ENCODE measurements around the gene ZDHHC22. TPM values are rescaled to one million over a fixed set of nuclear protein-coding genes. Genes with fewer than 3 reads are reported as not detected.

Gene ZDHHC22
- not detected in 2 replicates for total RNA-seq

GRCh38 chr14:77141214-77142004, at the start of gene ZDHHC22:
Gene ZDHHC22 (minus strand): TSS chr14:77141791. CDS start chr14:77139738, 2,053 bp downstream.
- Mint-ChIP-seq H3K4me1 (ENCODE audit: low read depth) (peaks cover 10% of the 10 kb centered on the region), H3K27ac (peak within 1 kb of the TSS; percentile 49), H3K9me3 (no peaks in the 10 kb centered on the region), H3K4me3 (no peak within 1 kb of the TSS), H3K27me3 (ENCODE audit: insufficient read depth) (peaks cover 78% of the 10 kb centered on the region), H3K36me3 (ENCODE audit: low read depth) (no peaks in the 10 kb centered on the region)
- no peak for DNase-seq (ENCODE audit: low spot score)
- intact Hi-C loops (cut with micrococcal nuclease): no loop called here

- peaks cover 11% of the 10 kb centered on the region for H3K27me3 Mint-ChIP-seq (ENCODE audit: insufficient read depth)
- no peak overlapping the region for H3K4me3 Mint-ChIP-seq
- intact Hi-C loops (cut with micrococcal nuclease): no loop called here
- DNase-seq (ENCODE audit: low spot score): no peak
- no peaks in the 10 kb centered on the region for H3K4me1 Mint-ChIP-seq (ENCODE audit: low read depth)
- H3K36me3 Mint-ChIP-seq (ENCODE audit: low read depth): no peaks in the 10 kb centered on the region
- no peaks in the 10 kb centered on the region for H3K9me3 Mint-ChIP-seq
- H3K27ac Mint-ChIP-seq: no peak overlapping the region
These were observed 49.4 kb upstream of the ZDHHC22 start for GRCh38 chr14:77190977-77191376.

GRCh38 chr14:77189479-77189878, 47.9 kb upstream of the ZDHHC22 start:
- Mint-ChIP-seq H3K4me3 (no peak overlapping the region), H3K27me3 (ENCODE audit: insufficient read depth) (peaks cover 11% of the 10 kb centered on the region), H3K9me3 (no peaks in the 10 kb centered on the region), H3K36me3 (ENCODE audit: low read depth) (no peaks in the 10 kb centered on the region), H3K4me1 (ENCODE audit: low read depth) (peaks cover 10% of the 10 kb centered on the region), H3K27ac (no peak overlapping the region)
- intact Hi-C loops (cut with micrococcal nuclease): no loop called here
- DNase-seq (ENCODE audit: low spot score): no peak

GRCh38 chr14:77187649-77188012, 46.0 kb upstream of the ZDHHC22 start:
- peaks cover 12% of the 10 kb centered on the region for H3K27me3 Mint-ChIP-seq (ENCODE audit: insufficient read depth)
- no peak overlapping the region for H3K27ac Mint-ChIP-seq
- DNase-seq (ENCODE audit: low spot score): no peak
- intact Hi-C loops (cut with micrococcal nuclease): no loop called here
- H3K4me3 Mint-ChIP-seq: no peak overlapping the region
- H3K4me1 Mint-ChIP-seq (ENCODE audit: low read depth): peaks cover 16% of the 10 kb centered on the region
- H3K36me3 Mint-ChIP-seq (ENCODE audit: low read depth): no peaks in the 10 kb centered on the region
- no peaks in the 10 kb centered on the region for H3K9me3 Mint-ChIP-seq

GRCh38 chr14:77186911-77187648, 45.5 kb upstream of the ZDHHC22 start:
- no peaks in the 10 kb centered on the region for H3K36me3 Mint-ChIP-seq (ENCODE audit: low read depth)
- no peak for DNase-seq (ENCODE audit: low spot score)
- no peak overlapping the region for H3K4me3 Mint-ChIP-seq
- H3K27ac Mint-ChIP-seq: no peak overlapping the region
- intact Hi-C loops (cut with micrococcal nuclease): no loop called here
- H3K27me3 Mint-ChIP-seq (ENCODE audit: insufficient read depth): peaks cover 13% of the 10 kb centered on the region
- peaks cover 16% of the 10 kb centered on the region for H3K4me1 Mint-ChIP-seq (ENCODE audit: low read depth)
- H3K9me3 Mint-ChIP-seq: no peaks in the 10 kb centered on the region

- no peak overlapping the region for H3K4me3 Mint-ChIP-seq
- H3K4me1 Mint-ChIP-seq (ENCODE audit: low read depth): peaks cover 16% of the 10 kb centered on the region
- H3K27ac Mint-ChIP-seq: no peak overlapping the region
- no peak for DNase-seq (ENCODE audit: low spot score)
- no peaks in the 10 kb centered on the region for H3K9me3 Mint-ChIP-seq
- H3K27me3 Mint-ChIP-seq (ENCODE audit: insufficient read depth): peaks cover 23% of the 10 kb centered on the region
- intact Hi-C loops (cut with micrococcal nuclease): no loop called here
- H3K36me3 Mint-ChIP-seq (ENCODE audit: low read depth): no peaks in the 10 kb centered on the region
These were observed 43.5 kb upstream of the ZDHHC22 start for GRCh38 chr14:77185093-77185465.

GRCh38 chr14:77184396-77185092, 43.0 kb upstream of the ZDHHC22 start:
- peak overlapping the region; percentile 56 for H3K4me3 Mint-ChIP-seq
- DNase-seq (ENCODE audit: low spot score): no peak

GRCh38 chr14:77183896-77184295, 42.3 kb upstream of the ZDHHC22 start:
- Mint-ChIP-seq H3K4me3 (no peak overlapping the region), H3K36me3 (ENCODE audit: low read depth) (no peaks in the 10 kb centered on the region), H3K27ac (no peak overlapping the region), H3K4me1 (ENCODE audit: low read depth) (peaks cover 16% of the 10 kb centered on the region), H3K27me3 (ENCODE audit: insufficient read depth) (peaks cover 22% of the 10 kb centered on the region), H3K9me3 (no peaks in the 10 kb centered on the region)
- DNase-seq (ENCODE audit: low spot score): no peak
- intact Hi-C loops (cut with micrococcal nuclease): no loop called here

More at GRCh38 chr14:77184396-77185092, 43.0 kb upstream of the ZDHHC22 start:
- intact Hi-C loops (cut with micrococcal nuclease): no loop called here
- H3K36me3 Mint-ChIP-seq (ENCODE audit: low read depth): no peaks in the 10 kb centered on the region
- H3K27ac Mint-ChIP-seq: peak overlapping the region; percentile 52
- H3K4me1 Mint-ChIP-seq (ENCODE audit: low read depth): peaks cover 16% of the 10 kb centered on the region
- H3K27me3 Mint-ChIP-seq (ENCODE audit: insufficient read depth): peaks cover 26% of the 10 kb centered on the region
- H3K9me3 Mint-ChIP-seq: no peaks in the 10 kb centered on the region

GRCh38 chr14:77181603-77182437, 40.2 kb upstream of the ZDHHC22 start, which contains the start of gene TMEM63C:
Gene TMEM63C (plus strand): TSS chr14:77181798. CDS start chr14:77218814, 37,016 bp downstream.
- DNase-seq (ENCODE audit: low spot score): peak; percentile 37
- Mint-ChIP-seq H3K27me3 (ENCODE audit: insufficient read depth) (peaks cover 15% of the 10 kb centered on the region), H3K27ac (no peak within 1 kb of the TSS), H3K9me3 (no peaks in the 10 kb centered on the region), H3K36me3 (ENCODE audit: low read depth) (no peaks in the 10 kb centered on the region), H3K4me1 (ENCODE audit: low read depth) (peaks cover 16% of the 10 kb centered on the region), H3K4me3 (peak within 1 kb of the TSS; percentile 73)
- intact Hi-C loops (cut with micrococcal nuclease): no loop called here

- Mint-ChIP-seq H3K4me1 (ENCODE audit: low read depth) (peaks cover 16% of the 10 kb centered on the region), H3K36me3 (ENCODE audit: low read depth) (no peaks in the 10 kb centered on the region), H3K4me3 (peak overlapping the region; percentile 73), H3K9me3 (no peaks in the 10 kb centered on the region), H3K27me3 (ENCODE audit: insufficient read depth) (peaks cover 18% of the 10 kb centered on the region), H3K27ac (no peak overlapping the region)
- intact Hi-C loops (cut with micrococcal nuclease): no loop called here
- no peak for DNase-seq (ENCODE audit: low spot score)
These were observed 39.4 kb upstream of the ZDHHC22 start for GRCh38 chr14:77180726-77181602.

- H3K4me3 Mint-ChIP-seq: no peak overlapping the region
- no peaks in the 10 kb centered on the region for H3K4me1 Mint-ChIP-seq (ENCODE audit: low read depth)
- no peak for DNase-seq (ENCODE audit: low spot score)
- H3K9me3 Mint-ChIP-seq: no peaks in the 10 kb centered on the region
- H3K27ac Mint-ChIP-seq: no peak overlapping the region
- peaks cover 18% of the 10 kb centered on the region for H3K27me3 Mint-ChIP-seq (ENCODE audit: insufficient read depth)
- H3K36me3 Mint-ChIP-seq (ENCODE audit: low read depth): no peaks in the 10 kb centered on the region
- intact Hi-C loops (cut with micrococcal nuclease): no loop called here
These were observed 37.1 kb upstream of the ZDHHC22 start for GRCh38 chr14:77178656-77179055.
